Stimulated activated CD4-positive, alpha-beta T cell treated with anti-CD3 and anti-CD28 coated beads, Interleukin-12 subunit alpha, Interleukin-12 subunit beta, amount 100 ng/mL, for 48 hours (primary cell): Measurements from ENCODE around the gene ZDHHC18.

Source experiments
- DNase-seq, 3 donors: peaks; one replicate each; pipeline ENCODE4 v3.0.0-alpha.2; 2020; ENCODE audit warnings: low read depth in 2 of 3, low spot score in 1 of 3

Gene ZDHHC18, protein sequence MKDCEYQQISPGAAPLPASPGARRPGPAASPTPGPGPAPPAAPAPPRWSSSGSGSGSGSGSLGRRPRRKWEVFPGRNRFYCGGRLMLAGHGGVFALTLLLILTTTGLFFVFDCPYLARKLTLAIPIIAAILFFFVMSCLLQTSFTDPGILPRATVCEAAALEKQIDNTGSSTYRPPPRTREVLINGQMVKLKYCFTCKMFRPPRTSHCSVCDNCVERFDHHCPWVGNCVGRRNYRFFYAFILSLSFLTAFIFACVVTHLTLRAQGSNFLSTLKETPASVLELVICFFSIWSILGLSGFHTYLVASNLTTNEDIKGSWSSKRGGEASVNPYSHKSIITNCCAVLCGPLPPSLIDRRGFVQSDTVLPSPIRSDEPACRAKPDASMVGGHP

DNA sequence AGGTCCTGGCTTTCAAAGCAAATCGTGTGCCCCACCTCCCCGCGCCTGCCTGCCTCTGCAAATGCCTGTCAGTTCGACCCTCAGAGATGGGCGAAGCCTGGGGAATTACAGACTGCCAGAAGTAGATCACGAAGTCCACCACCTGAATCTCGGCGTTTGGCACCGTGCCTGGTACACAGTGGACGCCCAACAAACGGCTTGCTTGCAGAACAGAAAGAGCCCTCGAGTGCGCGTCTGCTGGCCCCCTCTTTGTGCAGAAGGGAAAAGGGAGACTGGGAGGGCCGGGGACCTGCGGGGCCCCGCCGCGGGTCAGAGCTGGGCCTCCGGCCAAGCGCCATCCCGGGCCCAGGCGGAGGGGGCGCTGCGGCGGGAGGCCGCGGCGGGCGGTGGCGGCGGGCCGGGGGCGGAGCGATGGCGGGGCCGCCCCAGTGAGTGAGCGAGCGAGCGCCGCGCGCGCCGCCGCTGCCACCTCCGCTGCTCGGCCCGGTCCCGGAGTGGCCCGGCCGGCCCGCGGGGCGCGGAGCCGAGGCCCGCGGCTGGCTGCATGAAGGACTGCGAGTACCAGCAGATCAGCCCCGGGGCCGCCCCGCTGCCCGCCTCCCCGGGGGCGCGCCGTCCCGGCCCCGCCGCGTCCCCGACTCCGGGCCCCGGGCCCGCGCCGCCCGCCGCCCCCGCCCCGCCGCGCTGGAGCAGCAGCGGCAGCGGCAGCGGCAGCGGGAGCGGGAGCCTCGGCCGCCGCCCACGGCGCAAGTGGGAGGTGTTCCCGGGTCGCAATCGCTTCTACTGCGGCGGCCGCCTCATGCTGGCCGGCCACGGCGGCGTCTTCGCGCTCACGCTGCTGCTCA lies at the start of gene ZDHHC18:
TSS of gene ZDHHC18 (plus strand) at position 428 of the 845 bp plus-strand sequence. CDS start at position 545, 117 bp downstream.
- peak in 2 of 3 donors; percentile 49 to 70 for DNase-seq

DNA sequence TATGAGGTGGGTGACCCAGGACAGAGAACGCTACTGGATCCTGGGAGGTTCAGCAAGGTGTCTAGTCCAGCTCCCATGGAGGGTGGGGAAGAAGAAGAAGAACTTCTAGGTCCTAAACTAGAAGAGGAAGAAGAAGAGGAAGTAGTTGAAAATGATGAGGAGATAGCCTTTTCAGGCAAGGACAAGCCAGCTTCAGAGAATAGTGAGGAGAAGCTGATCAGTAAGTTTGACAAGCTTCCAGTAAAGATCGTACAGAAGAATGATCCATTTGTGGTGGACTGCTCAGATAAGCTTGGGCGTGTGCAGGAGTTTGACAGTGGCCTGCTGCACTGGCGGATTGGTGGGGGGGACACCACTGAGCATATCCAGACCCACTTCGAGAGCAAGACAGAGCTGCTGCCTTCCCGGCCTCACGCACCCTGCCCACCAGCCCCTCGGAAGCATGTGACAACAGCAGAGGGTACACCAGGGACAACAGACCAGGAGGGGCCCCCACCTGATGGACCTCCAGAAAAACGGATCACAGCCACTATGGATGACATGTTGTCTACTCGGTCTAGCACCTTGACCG lies 47.3 kb upstream of the ZDHHC18 start:
- DNase-seq, result no peak

DNA sequence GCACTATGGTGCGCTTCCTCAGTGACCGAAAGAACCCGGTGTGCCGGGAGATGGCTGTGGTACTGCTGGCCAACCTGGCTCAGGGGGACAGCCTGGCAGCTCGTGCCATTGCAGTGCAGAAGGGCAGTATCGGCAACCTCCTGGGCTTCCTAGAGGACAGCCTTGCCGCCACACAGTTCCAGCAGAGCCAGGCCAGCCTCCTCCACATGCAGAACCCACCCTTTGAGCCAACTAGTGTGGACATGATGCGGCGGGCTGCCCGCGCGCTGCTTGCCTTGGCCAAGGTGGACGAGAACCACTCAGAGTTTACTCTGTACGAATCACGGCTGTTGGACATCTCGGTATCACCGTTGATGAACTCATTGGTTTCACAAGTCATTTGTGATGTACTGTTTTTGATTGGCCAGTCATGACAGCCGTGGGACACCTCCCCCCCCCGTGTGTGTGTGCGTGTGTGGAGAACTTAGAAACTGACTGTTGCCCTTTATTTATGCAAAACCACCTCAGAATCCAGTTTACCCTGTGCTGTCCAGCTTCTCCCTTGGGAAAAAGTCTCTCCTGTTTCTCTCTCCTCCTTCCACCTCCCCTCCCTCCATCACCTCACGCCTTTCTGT lies 46.0 kb upstream of the ZDHHC18 start:
- DNase-seq, result no peak

DNA sequence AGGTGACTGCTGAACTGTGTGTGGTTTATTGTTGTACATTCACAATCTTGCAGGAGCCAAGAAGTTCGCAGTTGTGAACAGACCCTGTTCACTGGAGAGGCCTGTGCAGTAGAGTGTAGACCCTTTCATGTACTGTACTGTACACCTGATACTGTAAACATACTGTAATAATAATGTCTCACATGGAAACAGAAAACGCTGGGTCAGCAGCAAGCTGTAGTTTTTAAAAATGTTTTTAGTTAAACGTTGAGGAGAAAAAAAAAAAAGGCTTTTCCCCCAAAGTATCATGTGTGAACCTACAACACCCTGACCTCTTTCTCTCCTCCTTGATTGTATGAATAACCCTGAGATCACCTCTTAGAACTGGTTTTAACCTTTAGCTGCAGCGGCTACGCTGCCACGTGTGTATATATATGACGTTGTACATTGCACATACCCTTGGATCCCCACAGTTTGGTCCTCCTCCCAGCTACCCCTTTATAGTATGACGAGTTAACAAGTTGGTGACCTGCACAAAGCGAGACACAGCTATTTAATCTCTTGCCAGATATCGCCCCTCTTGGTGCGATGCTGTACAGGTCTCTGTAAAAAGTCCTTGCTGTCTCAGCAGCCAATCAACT lies 45.2 kb upstream of the ZDHHC18 start:
- no peak for DNase-seq

DNA sequence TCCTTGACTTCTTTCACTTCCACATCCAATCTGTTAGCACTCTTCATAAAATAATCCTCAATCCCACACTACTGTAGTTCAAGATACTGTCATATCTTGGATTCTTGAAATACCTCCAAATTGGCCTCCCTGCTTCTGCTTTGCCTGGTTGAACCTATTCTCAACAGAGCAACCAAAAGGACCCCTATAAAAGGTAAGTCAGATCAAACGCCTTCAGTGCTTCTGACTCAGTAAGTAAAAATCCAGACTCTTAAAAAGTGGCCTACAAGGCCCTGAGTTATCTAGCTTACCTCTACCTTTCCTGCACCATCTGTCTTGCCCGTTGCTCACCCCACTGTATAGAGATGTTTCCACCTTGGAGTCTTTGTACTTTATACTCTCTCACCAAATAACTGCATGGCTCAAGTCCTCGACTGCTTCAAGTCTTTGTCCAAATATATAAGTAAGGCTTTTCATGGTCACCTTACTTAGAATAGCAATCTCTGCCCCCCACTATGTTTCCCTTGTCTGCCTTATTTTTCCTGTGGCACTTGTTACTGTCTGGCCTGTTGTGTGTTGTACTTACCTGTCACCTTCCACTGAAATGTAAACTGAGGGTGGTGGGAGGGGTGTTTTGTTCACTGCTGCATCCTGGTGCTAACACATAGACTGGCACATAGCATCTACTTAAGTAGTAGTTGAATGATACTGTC lies 43.8 kb upstream of the ZDHHC18 start:
- no peak for DNase-seq

DNA sequence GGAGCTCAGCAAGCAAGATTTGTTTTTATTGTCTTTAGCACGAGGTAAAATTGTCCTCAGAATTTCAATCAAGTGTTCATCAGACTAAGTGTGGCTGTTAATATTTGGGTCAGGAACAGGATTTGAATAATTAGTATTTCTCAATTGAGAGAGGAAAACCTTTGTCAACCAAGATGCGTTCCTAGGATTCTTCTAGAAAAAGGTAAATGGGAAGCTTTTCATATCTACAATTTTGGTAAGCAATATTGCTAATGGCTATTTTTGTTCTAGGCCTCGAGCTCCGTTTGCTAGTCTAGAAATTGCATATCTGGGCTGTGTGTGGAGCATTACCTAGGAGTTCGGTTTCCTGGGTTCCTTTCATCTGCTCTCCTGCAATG lies 42.9 kb upstream of the ZDHHC18 start:
- no peak for DNase-seq

DNA sequence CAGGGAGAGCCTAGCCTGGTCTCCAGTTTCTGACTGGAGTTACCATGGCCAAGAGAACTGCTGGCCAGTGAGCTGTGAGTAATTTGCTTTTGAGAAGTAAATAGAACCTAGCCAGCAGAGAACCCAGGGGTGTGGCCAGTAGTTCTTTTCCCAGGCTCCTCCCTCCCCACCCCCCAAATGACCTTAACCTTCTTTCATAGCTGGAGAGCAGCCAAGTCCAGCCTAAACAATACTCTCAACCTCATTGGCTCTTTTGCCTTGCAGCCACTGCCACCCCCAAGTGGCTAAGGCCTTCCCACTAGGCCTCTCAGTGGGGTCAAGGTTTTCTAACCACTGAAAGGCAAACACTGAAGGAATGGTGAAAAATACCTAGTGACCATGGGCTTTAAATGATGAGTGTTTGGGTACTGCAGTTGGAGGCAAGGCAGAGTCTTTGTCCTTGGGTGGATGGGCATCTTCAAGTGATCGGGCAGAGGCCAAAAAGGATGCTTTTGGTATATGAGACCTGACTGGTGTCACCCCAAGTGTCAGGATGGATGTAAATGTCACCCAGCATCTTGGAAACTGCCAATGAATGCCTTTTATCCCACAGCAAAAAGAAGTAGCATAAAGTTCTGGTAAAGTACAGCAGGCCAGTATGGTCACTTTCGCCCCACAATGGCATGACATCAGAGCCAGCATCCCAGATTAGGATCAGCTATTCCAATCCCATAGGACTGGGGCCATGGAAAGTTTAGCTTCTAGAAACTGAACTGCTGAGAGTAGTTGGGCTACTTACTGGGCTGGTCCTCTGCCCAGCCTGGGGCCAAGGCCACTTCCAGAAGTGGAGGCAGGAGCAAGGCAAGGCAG lies 42.2 kb upstream of the ZDHHC18 start:
- DNase-seq, result no peak

DNA sequence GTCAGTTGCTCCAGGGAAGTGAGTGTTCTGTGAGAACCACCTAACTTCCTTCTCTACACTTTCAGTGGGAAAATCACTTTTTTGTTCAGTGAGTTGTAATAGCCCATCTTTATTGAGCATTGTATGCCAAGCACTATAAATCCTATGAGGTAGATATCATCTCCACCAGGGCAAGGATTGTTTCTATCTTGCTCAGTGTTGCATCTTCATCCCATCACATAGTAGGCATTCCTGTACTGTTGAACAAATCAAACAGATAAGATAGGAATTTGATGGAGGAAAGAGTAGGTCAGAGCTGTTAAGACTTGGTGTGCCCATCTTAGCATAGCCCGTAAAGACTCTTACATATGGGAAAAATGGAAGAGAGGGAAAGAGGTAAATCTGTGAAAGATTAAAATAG lies 41.6 kb upstream of the ZDHHC18 start:
- no peak for DNase-seq

DNA sequence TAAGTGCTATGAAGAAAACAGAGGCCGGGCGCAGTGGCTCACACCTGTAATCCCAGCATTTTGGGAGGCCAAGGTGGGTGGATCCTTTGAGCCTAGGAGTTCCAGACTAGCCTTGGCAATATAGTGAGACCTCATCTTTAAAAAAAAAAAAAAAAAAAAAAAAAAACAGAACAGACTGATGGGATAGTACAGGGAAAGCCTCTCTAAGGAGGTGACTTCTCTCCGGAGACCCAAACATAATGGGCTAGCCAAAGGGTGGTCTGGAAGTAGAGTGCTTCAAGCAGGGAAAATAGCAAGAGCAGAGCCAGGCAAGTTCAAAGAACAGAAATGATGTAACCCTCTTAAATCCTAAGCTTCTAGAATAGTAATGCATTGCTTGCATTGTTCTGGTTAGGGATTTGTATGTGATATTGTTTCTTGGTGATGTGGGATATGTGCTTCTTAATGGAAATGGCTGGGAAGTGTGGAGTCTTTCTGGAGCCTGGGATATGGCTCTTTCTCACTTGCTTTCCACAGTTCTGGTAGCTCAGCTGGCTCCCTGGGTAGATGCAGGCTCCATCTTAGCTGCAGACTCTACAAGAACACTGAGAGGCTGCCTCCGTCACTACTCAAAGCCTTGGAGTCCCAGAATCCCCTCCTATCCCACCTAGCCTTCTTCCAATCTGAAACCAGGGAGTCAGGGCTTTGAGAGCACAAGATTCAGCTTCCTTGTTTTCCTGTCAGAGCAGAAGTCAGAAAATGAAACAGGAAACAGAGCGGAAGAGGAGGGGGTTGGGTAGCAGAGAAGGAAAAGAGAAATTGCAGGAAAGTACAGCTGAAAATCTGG lies 40.7 kb upstream of the ZDHHC18 start:
- DNase-seq, result no peak

DNA sequence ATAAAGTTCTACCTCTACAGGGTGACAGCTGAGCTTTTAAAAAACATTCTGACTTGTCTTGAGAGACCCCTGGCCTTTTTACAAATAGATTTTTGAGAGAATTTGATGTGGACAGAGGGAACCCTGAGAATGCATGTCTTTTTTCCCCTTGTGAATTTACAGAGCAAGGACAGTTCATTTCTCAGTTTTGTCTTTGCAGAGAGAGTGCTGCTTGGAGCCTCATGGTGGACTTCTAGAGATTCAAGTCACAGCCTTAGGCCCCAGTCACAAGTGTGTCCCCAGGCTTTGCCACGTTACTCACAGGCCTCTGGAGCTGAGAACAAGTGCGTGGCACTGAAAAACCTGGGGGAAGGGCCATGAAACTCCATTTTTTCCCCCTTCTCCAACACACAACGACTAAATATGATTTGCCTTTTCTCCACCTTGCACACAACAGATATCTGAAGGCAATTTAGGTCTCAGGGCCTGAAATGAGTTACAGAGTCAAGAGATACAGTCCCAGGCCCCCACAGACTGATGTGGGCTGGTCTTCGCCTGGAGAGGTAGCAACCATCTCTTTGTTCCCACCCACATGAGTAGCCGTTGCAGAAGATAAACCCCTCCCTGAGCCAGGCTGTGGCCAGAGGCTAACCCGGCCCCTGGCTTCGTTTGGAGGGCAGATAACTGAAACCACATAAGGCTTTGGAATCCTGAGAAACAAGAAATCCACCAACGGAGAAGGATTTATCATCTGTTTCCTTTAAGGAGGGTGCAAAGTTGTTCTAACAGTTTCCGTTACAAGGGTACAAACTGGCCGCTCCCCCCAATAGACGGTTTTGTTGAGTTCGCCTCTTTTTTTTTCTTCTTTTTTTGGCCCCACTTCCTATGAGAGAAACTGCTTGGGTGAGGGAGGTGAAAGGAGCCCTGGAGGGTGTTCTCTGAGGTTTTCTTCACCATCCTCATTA lies 39.8 kb upstream of the ZDHHC18 start:
- peak in 1 of 3 donors; percentile 28 for DNase-seq

DNA sequence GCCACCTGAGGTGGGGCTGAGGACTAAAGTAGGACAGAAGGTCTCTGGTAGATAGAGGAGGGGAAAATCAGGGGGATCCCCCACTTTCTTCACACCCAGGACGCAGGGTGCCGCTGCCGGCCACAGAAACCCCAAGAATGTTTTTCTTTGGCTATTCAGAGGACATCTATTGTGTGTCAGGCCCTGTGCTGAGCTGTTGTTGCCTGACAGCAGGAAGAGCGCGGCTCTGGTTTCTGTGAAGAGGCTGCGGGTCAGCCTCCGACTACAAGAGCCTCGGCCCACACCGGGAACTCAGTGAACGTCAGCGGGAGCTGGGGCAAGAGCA lies 39.1 kb upstream of the ZDHHC18 start:
- peak; percentile 55 to 69 (median 69) for DNase-seq

DNA sequence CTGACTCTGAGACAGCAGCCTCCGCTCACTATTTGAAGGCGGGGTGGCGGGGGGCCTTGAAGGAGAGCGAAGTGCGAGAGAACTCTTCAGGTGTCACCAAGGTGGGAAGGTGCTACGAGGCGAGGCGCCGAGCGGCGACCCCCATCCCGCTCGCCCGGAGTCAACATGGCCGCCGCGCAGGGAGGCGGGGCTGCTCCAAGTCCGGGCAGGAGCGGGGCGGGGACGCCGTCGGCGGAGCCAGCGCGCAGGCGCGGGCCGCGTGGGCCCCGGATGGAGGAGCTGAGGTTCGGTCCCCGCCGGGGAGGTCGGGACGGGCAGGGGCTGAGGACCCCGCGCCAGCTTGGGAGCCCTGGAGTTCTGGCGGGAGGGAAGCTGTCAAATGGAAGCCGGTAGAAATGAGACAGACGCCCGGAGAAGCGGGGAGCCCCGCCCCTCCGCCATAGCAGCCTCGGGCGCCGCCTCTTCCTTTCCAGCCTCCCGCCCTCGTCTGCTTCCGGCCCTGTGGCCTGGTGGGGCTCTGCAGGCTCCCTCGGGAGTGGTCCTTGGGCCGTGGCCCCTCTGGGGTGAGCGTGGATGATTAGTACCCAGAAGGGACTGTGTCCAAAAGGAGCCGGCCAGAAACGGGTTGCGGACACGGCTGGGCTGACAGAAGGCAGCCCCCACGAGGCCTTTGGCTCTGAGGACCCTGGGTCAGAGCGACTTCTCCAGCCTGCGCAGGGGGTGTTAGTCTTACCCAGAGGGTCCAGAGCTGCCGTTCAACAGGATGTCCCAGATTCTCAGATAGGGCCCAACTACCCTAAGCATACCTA lies 38.6 kb upstream of the ZDHHC18 start, which contains the start of gene PIGV:
TSS of gene PIGV (plus strand) at position 245 of the 809 bp plus-strand sequence. CDS start 2,866 bp downstream, outside the sequence.
- DNase-seq, result peak; percentile 76 to 87 (median 77)

DNA sequence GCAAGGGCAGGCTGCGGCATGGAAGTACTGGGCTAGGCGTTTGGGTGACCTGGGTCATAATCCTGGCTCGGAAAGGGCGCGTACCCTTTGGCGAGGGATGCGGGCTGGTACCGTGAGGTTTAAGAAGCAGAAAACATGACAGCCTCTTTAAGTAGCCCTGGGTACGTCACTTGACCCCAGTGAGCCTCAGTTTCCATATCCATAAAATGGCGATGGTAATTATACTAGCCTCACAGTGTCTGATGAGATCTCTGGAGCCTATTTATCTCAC lies 38.0 kb upstream of the ZDHHC18 start:
- peak in 1 of 3 donors; percentile 31 for DNase-seq

DNA sequence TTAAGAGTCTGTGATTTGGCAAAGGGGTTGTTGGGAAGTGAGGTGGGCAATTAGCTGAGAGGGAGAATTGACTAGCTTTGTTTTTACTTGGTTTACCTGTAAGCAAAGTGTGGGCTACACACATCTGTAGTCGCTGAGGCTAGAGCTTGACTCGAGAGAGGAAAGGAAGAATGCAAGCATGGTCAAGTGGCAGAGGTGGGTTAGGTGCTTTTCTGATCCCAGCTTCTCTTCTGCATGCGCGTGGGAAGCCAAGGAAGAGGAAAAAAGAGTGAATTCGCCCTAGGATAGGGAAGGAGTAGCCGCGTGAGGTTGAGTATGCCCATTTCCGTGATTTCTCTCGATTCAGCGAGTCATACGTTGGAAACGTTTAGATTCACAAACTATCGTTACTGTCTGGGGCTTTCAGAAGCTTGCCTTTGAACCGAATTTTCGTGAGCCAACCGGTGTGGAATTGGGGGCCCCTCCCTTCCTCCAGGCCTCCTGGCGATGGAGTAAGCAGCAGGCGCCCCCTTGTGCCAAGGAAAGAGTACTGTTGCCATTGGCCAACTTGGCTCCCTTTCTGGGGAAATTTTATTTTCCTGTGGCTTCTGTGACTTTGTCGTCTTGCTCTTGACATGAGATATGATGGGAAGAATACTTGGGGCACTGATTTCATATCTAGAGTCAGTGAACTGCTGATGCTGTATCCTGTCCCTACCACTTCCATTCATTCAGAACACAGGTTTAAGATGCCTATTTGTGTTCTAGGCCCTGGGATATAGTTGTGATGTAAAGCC lies 37.5 kb upstream of the ZDHHC18 start:
- peak; percentile 83 to 88 (median 85) for DNase-seq

DNA sequence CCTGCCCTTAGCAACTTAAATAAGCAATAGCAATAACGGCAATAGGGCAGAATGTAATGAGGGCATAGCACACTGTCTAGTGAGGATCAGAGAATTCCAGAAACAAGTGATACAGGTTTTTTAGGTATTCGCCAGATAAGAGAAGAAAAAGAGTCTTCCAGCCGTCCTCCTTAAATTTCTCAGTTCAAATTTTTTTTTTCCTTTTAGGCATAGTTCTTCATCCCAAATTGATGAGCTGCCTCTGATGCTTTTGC lies 36.9 kb upstream of the ZDHHC18 start:
- no peak for DNase-seq

DNA sequence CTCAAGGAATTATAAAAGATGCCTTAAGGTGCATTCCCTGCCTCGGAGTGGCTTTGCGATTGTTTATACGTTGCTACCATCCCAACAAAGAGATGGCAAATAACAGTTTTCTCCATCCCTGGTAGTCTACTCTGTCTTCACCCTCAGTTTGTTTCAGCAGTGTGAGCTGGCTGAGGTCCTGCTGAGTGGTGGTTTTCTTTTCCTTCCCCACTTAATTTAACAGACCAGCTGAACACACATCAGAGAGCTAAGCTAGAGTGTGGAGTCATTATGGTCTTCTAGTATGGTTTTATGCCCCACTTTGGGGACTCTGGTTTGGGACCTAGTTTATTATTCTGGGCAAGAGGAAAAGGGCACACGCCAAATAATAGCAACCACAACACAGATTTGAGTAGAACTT lies 36.6 kb upstream of the ZDHHC18 start:
- DNase-seq, result no peak
